Smooth muscle cell of the brain vasculature (primary cell): ENCODE measurements around the gene MROH2A.
"Not testable (repeated sequence)": the region's sequence is repeated elsewhere in the genome, so short reads cannot be mapped to it uniquely, and the experiment has no call there.

Source experiments
- DNase-seq: peaks from one replicate; pipeline ENCODE4 v3.0.0-alpha.2; 2012; ENCODE audit warnings: low read depth, low spot score

The MROH2A gene

DNA sequence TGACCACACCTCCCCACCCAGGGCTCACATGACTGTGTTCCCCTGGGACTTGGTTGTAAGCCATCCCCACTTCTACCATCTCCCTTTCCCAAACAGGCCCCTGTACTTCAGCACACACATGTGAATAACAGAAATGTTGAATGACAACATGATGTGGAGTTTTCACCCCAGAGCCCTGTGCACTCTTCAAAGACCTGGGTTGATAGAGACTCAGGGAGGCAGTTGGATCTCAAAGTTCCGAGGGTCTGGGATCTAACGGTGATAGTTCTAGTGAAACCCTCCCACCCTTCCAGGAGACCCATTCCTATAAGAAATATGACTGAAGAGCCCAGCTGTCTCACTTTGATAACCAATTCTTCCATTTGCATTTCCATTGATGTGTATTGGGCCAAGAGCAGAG, at the start of gene MROH2A:
Gene MROH2A (plus strand): TSS at position 301 of the 400 bp plus-strand sequence. CDS start 1,029 bp downstream, outside the sequence.
- DNase-seq, result no peak

DNA sequence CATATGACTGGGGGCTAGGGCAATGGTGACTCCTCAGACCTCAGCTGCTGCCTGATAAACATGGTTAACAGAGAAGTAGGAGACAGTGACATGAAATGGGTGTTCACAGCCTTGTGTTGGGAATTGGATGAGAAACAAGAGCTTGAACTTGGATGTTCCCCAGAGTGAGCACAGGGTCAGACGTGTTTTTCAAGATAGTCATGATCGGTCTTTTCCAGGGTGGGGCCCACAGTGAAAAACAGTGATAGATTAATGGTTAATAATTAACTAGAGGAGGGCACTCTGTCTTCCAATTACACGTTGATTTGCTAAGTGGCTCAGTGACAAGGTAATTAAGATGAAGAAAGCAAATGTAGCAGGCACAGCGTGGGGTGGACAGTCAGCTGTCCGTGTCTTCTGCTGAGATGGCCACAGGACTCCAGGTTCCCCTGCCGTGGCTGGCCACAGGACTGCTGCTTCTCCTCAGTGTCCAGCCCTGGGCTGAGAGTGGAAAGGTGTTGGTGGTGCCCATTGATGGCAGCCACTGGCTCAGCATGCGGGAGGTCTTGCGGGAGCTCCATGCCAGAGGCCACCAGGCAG, 49.3 kb upstream of the MROH2A start, which contains the start of gene UGT1A3:
Gene UGT1A3 (plus strand): TSS at position 320 of the 579 bp plus-strand sequence. CDS start 85 bp downstream, at position 405.
- no peak for DNase-seq

DNA sequence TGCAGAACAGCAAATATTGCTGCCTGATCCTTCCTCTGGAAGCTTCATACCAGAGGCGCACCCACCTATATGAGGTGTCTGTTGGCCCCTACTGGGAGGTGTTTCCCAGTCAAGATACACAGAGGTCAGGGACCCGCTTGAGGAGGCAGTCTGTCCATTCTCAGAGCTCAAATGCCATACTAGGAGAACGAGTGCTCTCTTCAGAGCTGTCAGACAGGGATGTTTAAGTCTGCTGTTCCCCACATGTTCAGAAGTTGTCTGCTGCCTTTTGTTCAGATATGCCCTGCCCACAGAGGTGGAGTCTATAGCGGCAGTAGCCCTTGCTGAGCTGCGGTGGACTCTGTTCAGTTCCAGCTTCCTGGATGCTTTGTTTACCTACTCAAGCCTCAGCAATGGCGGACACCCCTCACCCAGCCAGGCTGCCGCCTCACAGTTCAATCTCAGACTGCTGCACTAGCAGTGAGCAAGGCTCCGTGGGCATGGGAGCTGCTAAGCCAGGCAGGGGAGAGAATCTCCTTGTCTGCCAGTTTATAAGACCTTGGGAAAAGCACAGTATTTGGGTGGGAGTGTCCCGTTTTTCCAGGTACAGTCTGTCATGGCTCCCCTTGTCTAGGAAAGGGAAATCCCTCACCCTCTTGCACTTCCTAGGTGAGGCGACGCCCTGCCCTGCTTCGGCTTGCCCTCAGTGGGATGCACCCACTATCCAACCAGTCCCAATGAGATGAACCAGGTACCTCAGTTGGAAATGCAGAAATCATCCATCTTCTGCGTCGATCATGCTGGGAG, 41.1 kb upstream of the MROH2A start:
- not testable (repeated sequence) for DNase-seq

- DNase-seq, result no peak
Measured at GRCh38 chr2:233740870-233741269, 37.3 kb upstream of the MROH2A start.

DNA sequence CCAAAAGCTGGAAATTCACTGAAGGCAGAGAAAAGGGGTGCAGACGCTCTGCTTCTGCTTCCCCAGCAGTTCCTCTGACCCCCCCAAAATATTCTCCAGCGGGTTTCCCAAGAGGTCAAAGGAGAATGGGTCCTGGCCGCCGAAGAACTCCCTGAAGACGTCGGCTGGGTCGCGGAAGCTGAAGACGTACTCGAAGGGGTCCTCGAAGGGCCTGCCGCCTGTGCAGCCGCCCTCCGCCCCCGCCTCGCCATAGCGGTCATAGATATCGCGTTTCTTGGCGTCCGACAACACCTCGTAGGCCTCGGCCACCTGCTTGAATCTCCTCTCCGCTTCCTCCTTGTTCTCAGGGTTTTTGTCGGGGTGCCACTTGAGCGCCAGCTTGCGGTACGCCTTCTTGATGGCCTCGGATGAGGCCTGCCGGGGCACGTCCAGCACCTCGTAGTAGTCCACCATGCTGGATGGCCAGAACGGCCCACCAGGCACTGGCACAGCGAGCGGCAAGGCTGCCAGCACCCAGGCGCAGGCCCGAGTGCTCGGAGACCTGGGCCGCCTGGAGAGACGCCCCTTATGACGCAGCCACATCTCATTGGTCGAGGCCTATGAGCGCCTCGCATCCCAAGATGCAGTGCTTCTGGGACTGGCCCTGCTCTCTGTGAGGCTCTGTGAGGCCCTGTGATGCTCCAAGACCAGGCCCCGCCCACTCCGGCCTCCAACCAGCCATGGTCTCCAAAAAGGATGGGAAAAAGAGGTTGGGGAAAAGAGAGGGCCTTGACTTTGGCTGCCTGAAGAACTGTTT, 34.5 kb upstream of the MROH2A start:
- no peak for DNase-seq

DNA sequence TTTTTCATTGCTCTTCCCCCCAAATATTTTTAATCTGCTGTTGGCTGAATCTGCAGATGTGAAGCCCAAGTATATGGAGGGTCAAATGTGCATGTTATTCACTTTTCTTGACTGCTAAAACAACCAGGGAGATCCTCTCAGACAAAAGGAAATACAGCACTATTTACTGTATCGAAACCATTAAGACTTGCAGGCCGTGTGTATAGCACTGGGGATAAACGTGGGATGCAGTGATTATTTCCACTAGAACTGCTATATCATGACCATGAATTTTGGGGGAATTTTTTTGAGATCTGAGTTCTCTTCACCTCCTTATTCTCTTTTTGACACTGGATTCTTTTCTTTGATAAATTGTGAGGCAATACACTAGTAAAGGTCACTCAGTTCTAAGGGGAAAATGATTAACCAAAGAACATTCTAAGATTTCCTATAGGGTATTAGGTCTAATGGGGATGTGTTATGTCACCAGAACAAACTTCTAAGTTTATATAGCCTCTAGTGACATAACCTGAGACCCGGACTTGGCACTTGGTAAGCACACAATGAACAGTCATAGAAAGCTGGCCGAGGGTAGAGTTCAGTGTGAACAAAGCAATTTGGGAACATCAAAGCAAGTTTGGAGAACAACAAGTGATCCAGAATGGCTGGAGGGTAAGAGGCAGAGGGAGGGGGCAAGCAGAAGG, 32.9 kb upstream of the MROH2A start:
- no peak for DNase-seq

DNA sequence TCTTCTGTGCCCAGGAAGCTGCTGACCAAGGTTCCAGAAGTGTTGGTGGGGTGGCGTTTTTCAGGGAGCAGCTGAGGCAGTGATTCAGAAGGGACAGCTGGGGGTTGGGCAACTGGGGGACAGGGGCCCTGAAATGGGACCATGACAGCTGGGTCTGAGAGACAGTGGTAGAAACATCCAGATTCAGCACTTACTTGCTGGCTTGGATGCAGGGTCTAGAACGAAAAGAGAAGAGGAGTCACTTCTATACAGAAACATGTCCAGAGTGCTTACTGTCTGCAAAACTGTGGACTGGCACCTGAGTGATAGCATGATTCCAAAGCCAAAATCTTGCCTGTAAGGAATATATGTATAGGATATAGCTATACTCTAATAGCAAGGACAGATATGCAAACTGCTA, 32.3 kb upstream of the MROH2A start:
- DNase-seq, result not testable (repeated sequence)

- no peak for DNase-seq
Measured at GRCh38 chr2:233746475-233747282, 31.5 kb upstream of the MROH2A start.

DNA sequence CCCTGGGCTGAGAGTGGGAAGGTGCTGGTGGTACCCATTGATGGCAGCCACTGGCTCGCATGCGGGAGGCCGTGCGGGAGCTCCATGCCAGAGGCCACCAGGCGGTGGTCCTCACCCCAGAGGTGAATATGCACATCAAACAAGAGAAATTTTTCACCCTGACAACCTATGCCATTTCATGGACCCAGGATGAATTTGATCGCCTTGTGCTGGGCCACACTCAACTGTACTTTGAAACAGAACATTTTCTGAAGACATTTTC, 30.9 kb upstream of the MROH2A start:
- no peak for DNase-seq

DNA sequence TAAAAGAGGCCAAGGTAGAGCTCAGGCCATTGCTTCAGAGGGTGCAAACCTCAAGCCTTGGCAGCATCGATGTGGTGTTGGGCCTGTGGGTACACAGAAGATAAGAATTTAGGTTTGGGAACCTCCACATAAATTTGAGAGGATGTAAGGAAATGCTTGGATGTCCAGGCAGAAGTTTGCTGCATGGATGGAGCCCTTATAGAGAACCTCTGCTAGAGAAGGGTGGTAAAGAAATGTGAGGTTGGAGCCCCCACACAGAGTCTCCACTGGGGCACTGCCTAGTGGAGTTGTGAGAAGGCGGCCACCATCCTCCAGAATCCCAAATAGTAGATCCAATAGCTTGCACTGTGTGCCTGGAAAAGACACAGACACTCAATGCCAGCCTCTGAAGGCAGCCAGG, 27.4 kb upstream of the MROH2A start:
- not testable (repeated sequence) for DNase-seq

- DNase-seq, result not testable (repeated sequence)
Measured at GRCh38 chr2:233751212-233752009, 26.7 kb upstream of the MROH2A start.

DNA sequence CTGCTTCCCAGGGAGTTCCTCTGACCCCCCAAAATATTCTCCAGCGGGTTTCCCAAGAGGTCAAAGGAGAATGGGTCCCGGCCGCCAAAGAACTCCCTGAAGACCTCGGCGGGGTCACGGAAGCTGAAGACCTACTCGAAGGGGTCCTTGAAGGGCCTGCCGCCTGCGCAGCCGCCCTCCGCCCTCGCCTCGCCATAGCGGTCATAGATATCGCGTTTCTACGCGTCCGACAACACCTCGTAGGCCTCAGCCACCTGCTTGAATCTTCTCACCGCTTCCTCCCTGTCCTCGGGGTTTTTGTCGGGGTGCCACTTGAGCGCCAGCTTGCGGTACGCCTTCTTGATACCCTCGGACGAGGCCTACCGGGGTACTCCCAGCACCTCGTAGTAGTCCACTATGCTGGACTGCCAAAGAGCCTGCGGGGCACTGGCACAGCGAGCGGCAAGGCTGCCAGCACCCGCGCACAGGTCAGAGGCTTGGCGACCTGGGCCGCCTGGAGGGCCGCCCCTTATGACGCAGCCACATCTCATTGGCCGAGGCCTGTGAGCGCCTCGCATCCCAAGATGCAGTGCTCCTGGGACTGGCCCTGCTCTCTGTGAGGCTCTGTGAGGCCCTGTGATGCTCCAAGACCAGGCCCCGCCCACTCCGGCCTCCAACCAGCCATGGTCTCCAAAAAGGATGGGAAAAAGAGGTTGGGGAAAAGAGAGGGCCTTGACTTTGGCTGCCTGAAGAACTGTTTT, 23.1 kb upstream of the MROH2A start:
- DNase-seq, result no peak

GRCh38 chr2:233756429-233757081, 21.6 kb upstream of the MROH2A start:
- no peak for DNase-seq

DNA sequence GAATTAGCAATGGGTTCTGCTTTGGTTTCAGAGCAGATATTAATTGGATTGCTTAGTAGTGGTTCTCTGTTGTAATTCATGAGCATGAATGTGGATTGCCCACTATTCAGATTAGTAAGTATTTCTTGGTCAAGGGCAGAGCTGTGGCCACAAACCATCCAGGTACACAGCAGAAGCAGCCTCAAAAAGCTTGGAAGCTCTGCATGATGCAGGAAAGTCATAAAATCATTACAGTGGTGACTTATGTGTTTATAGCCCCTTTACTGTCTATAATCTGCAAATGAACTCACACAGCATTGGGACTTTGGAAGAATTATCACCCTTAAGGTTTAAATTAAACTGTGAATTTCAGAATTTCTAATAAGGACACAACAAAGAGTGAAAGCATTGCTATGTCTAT, 20.0 kb upstream of the MROH2A start:
- DNase-seq, result no peak

GRCh38 chr2:233758849-233759248, 19.3 kb upstream of the MROH2A start:
- no peak for DNase-seq

DNA sequence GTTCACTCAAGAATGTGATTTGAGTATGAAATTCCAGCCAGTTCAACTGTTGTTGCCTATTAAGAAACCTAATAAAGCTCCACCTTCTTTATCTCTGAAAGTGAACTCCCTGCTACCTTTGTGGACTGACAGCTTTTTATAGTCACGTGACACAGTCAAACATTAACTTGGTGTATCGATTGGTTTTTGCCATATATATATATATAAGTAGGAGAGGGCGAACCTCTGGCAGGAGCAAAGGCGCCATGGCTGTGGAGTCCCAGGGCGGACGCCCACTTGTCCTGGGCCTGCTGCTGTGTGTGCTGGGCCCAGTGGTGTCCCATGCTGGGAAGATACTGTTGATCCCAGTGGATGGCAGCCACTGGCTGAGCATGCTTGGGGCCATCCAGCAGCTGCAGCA, 18.1 kb upstream of the MROH2A start, which contains the start of gene UGT1A1:
Gene UGT1A1 (plus strand): TSS at position 228 of the 400 bp plus-strand sequence. CDS start 18 bp downstream, at position 246.
- no peak for DNase-seq

GRCh38 chr2:233761040-233761769, 16.9 kb upstream of the MROH2A start:
- no peak for DNase-seq

GRCh38 chr2:233764264-233764663, 13.9 kb upstream of the MROH2A start:
- no peak for DNase-seq
